ENCODE results near the gene PRDM16. TPM values are rescaled to one million over a fixed set of nuclear protein-coding genes. Genes with fewer than 3 reads are reported as not detected.

The PRDM16 gene
- polyA plus RNA-seq, 1 donor from 2014 or later: 0.21 TPM

DNA sequence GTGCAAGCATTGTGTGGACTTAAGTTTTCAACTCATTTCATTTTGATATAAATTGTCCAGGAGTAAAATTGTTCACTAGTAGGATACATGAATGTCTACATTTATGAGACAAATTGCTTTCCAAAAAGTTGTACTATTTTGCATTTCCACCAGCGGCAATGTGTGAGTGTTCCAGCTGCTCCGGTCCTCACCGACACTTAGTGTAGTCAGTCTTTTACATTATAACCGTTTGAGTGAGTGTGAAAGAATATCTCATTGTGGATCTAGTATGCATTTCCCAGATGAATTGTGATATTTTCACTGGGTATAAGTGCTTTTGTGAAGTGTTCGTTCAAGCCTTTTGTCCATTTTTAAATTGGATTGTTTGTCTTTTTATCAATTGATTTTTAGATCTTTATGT is 274.0 kb downstream of the PRDM16 start:
- Histone ChIP-seq H3K36me3 (ENCODE audit: insufficient read depth, low read length) (no peaks in the 10 kb centered on the region), H3F3A (ENCODE audit: insufficient read depth, low read length, poor library complexity, severe bottlenecking) (no peaks in the 10 kb centered on the region), H3K9me2 (ENCODE audit: insufficient read depth, low read length) (no peaks in the 10 kb centered on the region), H3K9ac (ENCODE audit: low read length) (no peak overlapping the region), H3K27ac (ENCODE audit: low read length) (no peak overlapping the region), H3K4me2 (ENCODE audit: low read length) (no peak overlapping the region), H3K79me2 (replicated peaks; ENCODE audit: insufficient read depth, low read length) (peaks cover 8% of the 10 kb centered on the region), H3K27me3 (ENCODE audit: insufficient read depth, low read depth, low read length) (no peaks in the 10 kb centered on the region), H2AFZ (ENCODE audit: low read depth, low read length) (no peak overlapping the region), H4K20me1 (ENCODE audit: insufficient read depth) (no peaks in the 10 kb centered on the region), H3K9me3 (ENCODE audit: low read length) (no peaks in the 10 kb centered on the region), H3K4me3 (ENCODE audit: low read length) (no peak overlapping the region)
- TF ChIP-seq REST (IDR thresholded peaks at IDR 0.05; ENCODE audit: borderline replicate concordance) (no peak), CTCF (IDR thresholded peaks at IDR 0.05; ENCODE audit: poor library complexity, severe bottlenecking) (no peak), TAF1 (IDR thresholded peaks at IDR 0.05; ENCODE audit: low read depth) (no peak), MXI1 (conservative IDR thresholded peaks at IDR 0.05; ENCODE audit: poor library complexity, severe bottlenecking) (no peak), RAD21 (conservative IDR thresholded peaks at IDR 0.05) (no peak), POLR2AphosphoS5 (IDR thresholded peaks at IDR 0.05) (no peak)

DNA sequence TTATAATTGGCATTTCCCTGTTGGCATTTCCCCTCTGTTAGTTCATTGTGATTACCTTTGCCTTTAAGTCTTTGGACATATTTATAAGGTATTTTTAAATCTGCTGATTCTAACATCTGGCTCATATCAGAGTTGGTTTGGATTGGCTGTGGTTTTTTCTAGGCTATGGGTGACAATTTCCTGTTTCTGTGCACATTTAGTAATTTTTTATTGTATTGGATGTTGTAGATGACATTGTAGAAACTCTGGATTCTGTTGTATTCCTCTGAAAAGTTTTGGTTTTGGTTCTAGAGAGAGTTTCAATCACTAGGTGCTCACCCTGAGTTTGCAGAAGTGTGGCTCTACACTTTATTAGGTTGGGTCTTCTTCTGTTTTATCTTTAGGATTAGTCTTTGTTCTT is 275.4 kb downstream of the PRDM16 start:
- H3K36me3 ChIP-seq (ENCODE audit: insufficient read depth, low read length): no peaks in the 10 kb centered on the region
- H3K79me2 ChIP-seq (replicated peaks; ENCODE audit: insufficient read depth, low read length): peaks cover 11% of the 10 kb centered on the region
- H3K4me3 ChIP-seq (ENCODE audit: low read length): no peak overlapping the region
- H3F3A ChIP-seq (ENCODE audit: insufficient read depth, low read length, poor library complexity, severe bottlenecking): no peaks in the 10 kb centered on the region
- H3K27me3 ChIP-seq (ENCODE audit: insufficient read depth, low read depth, low read length): no peaks in the 10 kb centered on the region
- H3K4me2 ChIP-seq (ENCODE audit: low read length): no peak overlapping the region
- H2AFZ ChIP-seq (ENCODE audit: low read depth, low read length): no peak overlapping the region
- no peaks in the 10 kb centered on the region for H3K9me3 ChIP-seq (ENCODE audit: low read length)
- H3K27ac ChIP-seq (ENCODE audit: low read length): no peak overlapping the region
- no peak overlapping the region for H3K9ac ChIP-seq (ENCODE audit: low read length)
- no peaks in the 10 kb centered on the region for H3K9me2 ChIP-seq (ENCODE audit: insufficient read depth, low read length)
- TF ChIP-seq MXI1 (conservative IDR thresholded peaks at IDR 0.05; ENCODE audit: poor library complexity, severe bottlenecking): no peak
- TF ChIP-seq RAD21 (conservative IDR thresholded peaks at IDR 0.05): no peak
- no peak for TF ChIP-seq POLR2AphosphoS5 (IDR thresholded peaks at IDR 0.05)
- no peak for TF ChIP-seq EZH2 (IDR thresholded peaks at IDR 0.05; ENCODE audit: borderline replicate concordance, insufficient read depth, low read length, poor library complexity, severe bottlenecking)
- no peak for TF ChIP-seq EP300 (conservative IDR thresholded peaks at IDR 0.05; ENCODE audit: poor library complexity, severe bottlenecking)
- no peaks in the 10 kb centered on the region for H4K20me1 ChIP-seq (ENCODE audit: insufficient read depth)

DNA sequence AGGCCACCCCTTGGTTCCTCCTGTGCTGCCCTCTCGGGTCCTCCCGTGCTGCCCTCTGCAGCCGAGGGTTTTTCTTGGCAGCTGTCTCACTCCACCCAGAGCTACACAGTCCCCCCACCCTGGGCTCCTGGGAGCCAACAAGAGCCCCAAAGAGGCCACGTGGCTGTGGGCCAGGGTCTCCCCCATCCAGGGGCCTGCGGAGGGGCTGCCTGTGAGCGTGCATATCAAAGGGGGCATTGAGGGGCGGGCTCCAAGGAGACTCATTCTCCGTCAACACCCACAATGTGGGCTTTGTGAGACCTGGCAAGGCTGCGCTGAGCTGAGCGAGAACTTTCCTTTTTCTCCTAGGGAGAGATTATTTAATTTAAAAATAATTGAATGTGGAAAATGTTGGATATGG is 276.8 kb downstream of the PRDM16 start:
- no peaks in the 10 kb centered on the region for H3K27me3 ChIP-seq (ENCODE audit: insufficient read depth, low read depth, low read length)
- no peak overlapping the region for H3K4me2 ChIP-seq (ENCODE audit: low read length)
- H3K9me3 ChIP-seq (ENCODE audit: low read length): no peaks in the 10 kb centered on the region
- H3K9me2 ChIP-seq (ENCODE audit: insufficient read depth, low read length): no peaks in the 10 kb centered on the region
- H3K27ac ChIP-seq (ENCODE audit: low read length): no peak overlapping the region
- no peaks in the 10 kb centered on the region for H3F3A ChIP-seq (ENCODE audit: insufficient read depth, low read length, poor library complexity, severe bottlenecking)
- no peak overlapping the region for H3K4me3 ChIP-seq (ENCODE audit: low read length)
- H4K20me1 ChIP-seq (ENCODE audit: insufficient read depth): no peaks in the 10 kb centered on the region
- TF ChIP-seq REST (IDR thresholded peaks at IDR 0.05; ENCODE audit: borderline replicate concordance): no peak
- no peak for TF ChIP-seq EZH2 (IDR thresholded peaks at IDR 0.05; ENCODE audit: borderline replicate concordance, insufficient read depth, low read length, poor library complexity, severe bottlenecking)
- no peak for TF ChIP-seq RAD21 (conservative IDR thresholded peaks at IDR 0.05)
- peaks cover 11% of the 10 kb centered on the region for H3K79me2 ChIP-seq (replicated peaks; ENCODE audit: insufficient read depth, low read length)
- H3K36me3 ChIP-seq (ENCODE audit: insufficient read depth, low read length): no peaks in the 10 kb centered on the region
- no peak overlapping the region for H3K9ac ChIP-seq (ENCODE audit: low read length)
- H2AFZ ChIP-seq (ENCODE audit: low read depth, low read length): no peak overlapping the region

All from neural cell (in vitro differentiated cells).